Limb (tissue), 2 donors: ENCODE results near the gene TNIP1.

ENCODE experiments used
- DNase-seq, 2 donors: peaks; one replicate each; pipeline ENCODE4 v3.0.0-alpha.2; 2016; ENCODE audit errors: extremely low spot score in 2 of 2

The TNIP1 gene

GRCh38 chr5:151106509-151106908, 25.7 kb upstream of the TNIP1 start:
- DNase-seq = no peak

- DNase-seq = no peak
Observed at GRCh38 chr5:151106043-151106442, 25.2 kb upstream of the TNIP1 start.

GRCh38 chr5:151105561-151105960, 24.7 kb upstream of the TNIP1 start:
- DNase-seq = no peak

GRCh38 chr5:151104795-151105194, 24.0 kb upstream of the TNIP1 start:
- no peak for DNase-seq

- DNase-seq = no peak
Observed at GRCh38 chr5:151101746-151102145, 20.9 kb upstream of the TNIP1 start.

- DNase-seq = no peak
Observed at GRCh38 chr5:151101151-151101550, 20.3 kb upstream of the TNIP1 start.

GRCh38 chr5:151100681-151101080, 19.8 kb upstream of the TNIP1 start:
- no peak for DNase-seq

GRCh38 chr5:151098768-151099121, 17.9 kb upstream of the TNIP1 start:
- no peak for DNase-seq

GRCh38 chr5:151097820-151098767, 17.3 kb upstream of the TNIP1 start:
- no peak for DNase-seq

- no peak for DNase-seq
Observed at GRCh38 chr5:151097061-151097460, 16.2 kb upstream of the TNIP1 start.

GRCh38 chr5:151096001-151096373, 15.2 kb upstream of the TNIP1 start:
- DNase-seq = no peak

GRCh38 chr5:151095341-151096000, 14.6 kb upstream of the TNIP1 start:
- peak; percentile 51 to 53 for DNase-seq

GRCh38 chr5:151094852-151095245, 14.0 kb upstream of the TNIP1 start:
- DNase-seq = no peak

GRCh38 chr5:151094030-151094851, 13.4 kb upstream of the TNIP1 start:
- DNase-seq = no peak

GRCh38 chr5:151093476-151093889, 12.6 kb upstream of the TNIP1 start:
- no peak for DNase-seq

- no peak for DNase-seq
Observed at GRCh38 chr5:151092762-151093161, 11.9 kb upstream of the TNIP1 start.

GRCh38 chr5:151089726-151090125, 8.9 kb upstream of the TNIP1 start:
- no peak for DNase-seq

GRCh38 chr5:151088986-151089385, 8.2 kb upstream of the TNIP1 start:
- no peak for DNase-seq

- DNase-seq = no peak
Observed at GRCh38 chr5:151087486-151087885, 6.7 kb upstream of the TNIP1 start.

- no peak for DNase-seq
Observed at GRCh38 chr5:151086905-151087360, 6.1 kb upstream of the TNIP1 start.

- DNase-seq = no peak
Observed at GRCh38 chr5:151086192-151086869, 5.5 kb upstream of the TNIP1 start.
